ENCODE data around the gene ZNF184.

The ZNF184 gene

DNA sequence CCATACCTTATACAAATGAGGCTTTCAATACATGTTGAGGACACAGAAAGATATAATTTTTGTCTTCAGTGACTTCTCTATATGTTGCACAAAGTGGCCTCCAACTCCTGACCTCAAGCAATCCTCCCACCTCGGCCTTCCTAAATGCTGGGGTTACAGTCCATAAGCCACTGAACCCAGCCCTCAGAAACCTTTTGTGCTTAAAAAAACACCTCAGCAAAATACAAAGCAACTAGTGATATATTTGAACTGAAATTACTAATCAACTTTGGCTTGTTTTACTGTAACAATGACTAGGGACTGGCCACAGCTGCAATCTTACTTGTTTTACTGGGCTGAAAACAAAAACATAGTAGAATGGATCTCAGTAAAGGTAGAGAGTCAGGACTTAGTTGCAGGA lies 3.2 kb upstream of the ZNF184 start:
- Histone ChIP-seq H3K79me2 (ENCODE audit: insufficient read depth, low read depth) (peaks cover 7% of the 10 kb centered on the region; the same call in 1 of the 2 replicates), H3K9ac (no peak overlapping the region), H3K27me3 (ENCODE audit: insufficient read depth, low read depth) (no peaks in the 10 kb centered on the region), H3K4me2 (no peak overlapping the region), H3K4me3 (IDR thresholded peaks at IDR 0.05; ENCODE audit: insufficient read depth, low read depth, low read length) (no peak overlapping the region), H4K20me1 (ENCODE audit: insufficient read depth) (no peaks in the 10 kb centered on the region), H2AFZ (ENCODE audit: low read depth) (no peak overlapping the region), H3K27ac (no peak overlapping the region), H3K36me3 (ENCODE audit: insufficient read depth) (no peaks in the 10 kb centered on the region), H3K4me1 (ENCODE audit: low read depth, poor library complexity, severe bottlenecking) (peaks cover 30% of the 10 kb centered on the region)
- TF ChIP-seq, protein P1, sequence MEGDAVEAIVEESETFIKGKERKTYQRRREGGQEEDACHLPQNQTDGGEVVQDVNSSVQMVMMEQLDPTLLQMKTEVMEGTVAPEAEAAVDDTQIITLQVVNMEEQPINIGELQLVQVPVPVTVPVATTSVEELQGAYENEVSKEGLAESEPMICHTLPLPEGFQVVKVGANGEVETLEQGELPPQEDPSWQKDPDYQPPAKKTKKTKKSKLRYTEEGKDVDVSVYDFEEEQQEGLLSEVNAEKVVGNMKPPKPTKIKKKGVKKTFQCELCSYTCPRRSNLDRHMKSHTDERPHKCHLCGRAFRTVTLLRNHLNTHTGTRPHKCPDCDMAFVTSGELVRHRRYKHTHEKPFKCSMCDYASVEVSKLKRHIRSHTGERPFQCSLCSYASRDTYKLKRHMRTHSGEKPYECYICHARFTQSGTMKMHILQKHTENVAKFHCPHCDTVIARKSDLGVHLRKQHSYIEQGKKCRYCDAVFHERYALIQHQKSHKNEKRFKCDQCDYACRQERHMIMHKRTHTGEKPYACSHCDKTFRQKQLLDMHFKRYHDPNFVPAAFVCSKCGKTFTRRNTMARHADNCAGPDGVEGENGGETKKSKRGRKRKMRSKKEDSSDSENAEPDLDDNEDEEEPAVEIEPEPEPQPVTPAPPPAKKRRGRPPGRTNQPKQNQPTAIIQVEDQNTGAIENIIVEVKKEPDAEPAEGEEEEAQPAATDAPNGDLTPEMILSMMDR (conservative IDR thresholded peaks at IDR 0.05; ENCODE audit: low read depth, low read length) = no peak

DNA sequence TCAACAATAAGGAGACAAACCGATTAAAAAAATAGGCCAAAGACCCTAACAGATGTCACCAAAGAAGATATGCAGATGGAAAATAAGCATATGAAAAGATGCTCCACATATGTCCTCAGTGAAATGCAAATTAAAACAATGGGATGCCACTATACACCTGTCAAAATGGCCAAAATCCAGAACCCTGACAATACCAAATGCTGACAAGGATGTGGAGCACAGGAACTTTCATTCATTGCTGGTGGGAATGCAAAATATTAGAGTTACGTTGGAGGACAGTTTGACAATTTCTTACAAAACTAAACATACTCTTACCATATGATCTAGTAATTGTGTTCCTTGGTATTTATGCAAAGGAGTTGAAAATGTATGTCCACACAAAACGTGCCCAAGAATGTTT lies 1.8 kb upstream of the ZNF184 start:
- Histone ChIP-seq H3K79me2 (ENCODE audit: insufficient read depth, low read depth) (peaks cover 20% of the 10 kb centered on the region; the same call in 1 of the 2 replicates), H3K4me3 (IDR thresholded peaks at IDR 0.05; ENCODE audit: insufficient read depth, low read depth, low read length) (no peak overlapping the region)

DNA sequence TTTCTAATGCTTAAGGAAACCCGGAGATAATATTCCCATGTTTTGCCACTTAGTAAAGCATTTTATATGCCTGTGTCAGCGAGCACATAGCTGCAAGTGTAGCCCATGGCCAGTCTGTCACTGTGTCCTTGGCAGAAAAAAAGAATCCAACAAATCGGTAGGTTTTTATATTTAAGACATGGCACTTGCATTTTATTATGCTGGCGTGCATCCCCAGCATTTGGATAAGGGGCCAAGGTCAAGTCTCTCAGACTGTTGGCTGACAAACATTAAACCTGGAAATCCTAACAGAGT lies 1.2 kb upstream of the ZNF184 start:
- H3K4me3 ChIP-seq (IDR thresholded peaks at IDR 0.05; ENCODE audit: insufficient read depth, low read depth, low read length) = no peak overlapping the region
- H3K4me2 ChIP-seq = 0 out of 2 replicates have a peak overlapping the region, but pooled peaks have one; percentile 44
- H3K4me1 ChIP-seq (ENCODE audit: low read depth, poor library complexity, severe bottlenecking) = peaks cover 39% of the 10 kb centered on the region
- H3K27me3 ChIP-seq (ENCODE audit: insufficient read depth, low read depth) = no peaks in the 10 kb centered on the region
- no peaks in the 10 kb centered on the region for H4K20me1 ChIP-seq (ENCODE audit: insufficient read depth)
- no peaks in the 10 kb centered on the region for H3K36me3 ChIP-seq (ENCODE audit: insufficient read depth)
- no peak overlapping the region for H2AFZ ChIP-seq (ENCODE audit: low read depth)
- TF ChIP-seq, protein P1 (conservative IDR thresholded peaks at IDR 0.05; ENCODE audit: low read depth, low read length) = no peak
- H3K27ac ChIP-seq = no peak overlapping the region
- H3K79me2 ChIP-seq (ENCODE audit: insufficient read depth, low read depth) = peaks cover 25% of the 10 kb centered on the region; the same call in 1 of the 2 replicates
- no peak overlapping the region for H3K9ac ChIP-seq

More for the DNA sequence above, 1.8 kb upstream of the ZNF184 start:
- H2AFZ ChIP-seq (ENCODE audit: low read depth) = no peak overlapping the region
- peaks cover 35% of the 10 kb centered on the region for H3K4me1 ChIP-seq (ENCODE audit: low read depth, poor library complexity, severe bottlenecking)
- no peak overlapping the region for H3K9ac ChIP-seq
- H3K27me3 ChIP-seq (ENCODE audit: insufficient read depth, low read depth) = no peaks in the 10 kb centered on the region
- TF ChIP-seq, protein P1 (conservative IDR thresholded peaks at IDR 0.05; ENCODE audit: low read depth, low read length) = no peak
- H3K36me3 ChIP-seq (ENCODE audit: insufficient read depth) = no peaks in the 10 kb centered on the region
- no peak overlapping the region for H3K27ac ChIP-seq
- H3K4me2 ChIP-seq = no peak overlapping the region
- H4K20me1 ChIP-seq (ENCODE audit: insufficient read depth) = no peaks in the 10 kb centered on the region

DNA sequence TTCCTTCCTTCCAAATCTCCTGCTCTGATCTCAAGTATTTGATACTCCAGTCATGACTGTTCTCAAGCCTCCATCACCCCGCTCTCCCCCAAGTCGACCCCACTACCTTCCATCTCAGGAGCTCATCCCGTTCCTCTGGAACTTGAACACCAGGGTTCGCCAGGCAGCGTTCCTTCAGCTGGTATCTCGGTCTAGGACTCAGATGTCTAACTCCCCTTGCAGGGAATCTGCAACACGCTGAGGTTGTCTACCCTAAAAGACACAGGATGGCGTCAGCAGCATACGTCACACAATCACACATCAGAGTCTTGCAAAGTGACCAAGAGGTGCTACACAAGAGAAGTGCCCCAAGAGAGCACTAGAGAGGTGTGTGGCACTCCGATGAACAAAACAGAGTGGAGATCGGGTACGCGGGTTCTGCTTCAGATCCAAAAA lies 706 bp downstream of the ZNF184 start:
- peak overlapping the region; percentile 71 for H3K4me2 ChIP-seq
- H2AFZ ChIP-seq (ENCODE audit: low read depth) = peak overlapping the region; percentile 93
- H3K36me3 ChIP-seq (ENCODE audit: insufficient read depth) = 0 out of 2 replicates have a peak, but pooled peaks cover 8% of the 10 kb centered on the region
- peak overlapping the region; percentile 82 for H3K9ac ChIP-seq
- H3K4me1 ChIP-seq (ENCODE audit: low read depth, poor library complexity, severe bottlenecking) = peaks cover 54% of the 10 kb centered on the region
- H3K79me2 ChIP-seq (ENCODE audit: insufficient read depth, low read depth) = peaks cover 27% of the 10 kb centered on the region; the same call in 1 of the 2 replicates
- H3K27ac ChIP-seq = peak overlapping the region; percentile 92
- TF ChIP-seq, protein P1 (conservative IDR thresholded peaks at IDR 0.05; ENCODE audit: low read depth, low read length) = no peak
- H3K4me3 ChIP-seq (IDR thresholded peaks at IDR 0.05; ENCODE audit: insufficient read depth, low read depth, low read length) = no peak overlapping the region
- H4K20me1 ChIP-seq (ENCODE audit: insufficient read depth) = no peaks in the 10 kb centered on the region
- H3K27me3 ChIP-seq (ENCODE audit: insufficient read depth, low read depth) = no peaks in the 10 kb centered on the region

All from KMS-11 (cell line).